ENCODE measurements around the gene PHACTR1. TPM values are rescaled to one million over a fixed set of nuclear protein-coding genes. Genes with fewer than 3 reads are reported as not detected.

The PHACTR1 gene
- polyA plus RNA-seq, 1 of the 3 experiments (the other 2 are of a cell fraction) = 0.12 TPM

GRCh38 chr6:12931639-12932038, 215.1 kb downstream of the PHACTR1 start:
- no peaks in the 10 kb centered on the region for H3K9me3 ChIP-seq
- H3K27me3 ChIP-seq (ENCODE audit: insufficient read depth) = no peaks in the 10 kb centered on the region
- H3K9ac ChIP-seq = no peak overlapping the region
- ChIA-PET POLR2A (no interaction called here), CTCF (no interaction called here)
- no peak overlapping the region for H2AFZ ChIP-seq (ENCODE audit: low read depth)
- TF ChIP-seq RCOR1 (IDR thresholded peaks at IDR 0.05; ENCODE audit: low read length) (no peak), FOXJ3 (CRISPR knock-in tag; IDR thresholded peaks at IDR 0.05) (no peak)
- H3K4me2 ChIP-seq = no peak overlapping the region
- DNase-seq = no peak
- no peaks in the 10 kb centered on the region for H3K79me2 ChIP-seq (ENCODE audit: insufficient read depth)
- H3K4me3 ChIP-seq (ENCODE audit: low read depth in 2 of 2, low read length in 1 of 2) = no peak overlapping the region
- no peaks in the 10 kb centered on the region for H3F3A ChIP-seq (replicated peaks; ENCODE audit: insufficient read depth)
- no peak overlapping the region for H3K27ac ChIP-seq (ENCODE audit: low read depth in 2 of 2, low read length in 1 of 2)
- no peaks in the 10 kb centered on the region for H3K36me3 ChIP-seq (replicated peaks in 1 of 2; ENCODE audit: control insufficient read depth in 1 of 2, insufficient read depth in 2 of 2, low read length in 1 of 2)
- H3K4me1 ChIP-seq (ENCODE audit: control insufficient read depth in 1 of 2, insufficient read depth in 2 of 2, low read depth in 1 of 2, low read length in 1 of 2) = no peaks in the 10 kb centered on the region
- no peaks in the 10 kb centered on the region for H4K20me1 ChIP-seq (ENCODE audit: insufficient read depth)
- H3K9me2 ChIP-seq = no peaks in the 10 kb centered on the region
- WGBS (ENCODE audit: low lambda C conversion rate) = 50% methylated on average over 4 of the region's 4 CpGs

- H3K4me1 ChIP-seq (ENCODE audit: control insufficient read depth in 1 of 2, insufficient read depth in 2 of 2, low read depth in 1 of 2, low read length in 1 of 2) = no peaks in the 10 kb centered on the region
- no peaks in the 10 kb centered on the region for H3K9me2 ChIP-seq
- no peaks in the 10 kb centered on the region for H3K9me3 ChIP-seq
- WGBS (ENCODE audit: low lambda C conversion rate) = 24% methylated on average over 2 of the region's 2 CpGs
- no peaks in the 10 kb centered on the region for H3K79me2 ChIP-seq (ENCODE audit: insufficient read depth)
- no peak overlapping the region for H3K9ac ChIP-seq
- H3K27me3 ChIP-seq (ENCODE audit: insufficient read depth) = no peaks in the 10 kb centered on the region
- CTCF ChIA-PET = interaction anchor here (1.8 kb wide), 1 partner anchor 24 kb away, joined by 5 read pairs; no protein-coding TSS in a partner anchor
- H3K4me3 ChIP-seq (ENCODE audit: low read depth in 2 of 2, low read length in 1 of 2) = no peak overlapping the region
- POLR2A ChIA-PET = no interaction called here
- no peak for DNase-seq
- no peaks in the 10 kb centered on the region for H3F3A ChIP-seq (replicated peaks; ENCODE audit: insufficient read depth)
- TF ChIP-seq PBX3 (IDR thresholded peaks at IDR 0.05) (no peak), RFX5 (IDR thresholded peaks at IDR 0.05; ENCODE audit: low read length) (no peak), EP300 (IDR thresholded peaks at IDR 0.05; ENCODE audit: borderline replicate concordance in 1 of 2, low read depth in 1 of 2, low read length in 1 of 2) (no peak), TCF12 (IDR thresholded peaks at IDR 0.05) (no peak), ZBTB33 (IDR thresholded peaks at IDR 0.05; ENCODE audit: borderline replicate concordance, low read depth) (no peak), FOXM1 (IDR thresholded peaks at IDR 0.05; ENCODE audit: low read depth) (no peak), USF2 (IDR thresholded peaks at IDR 0.05; ENCODE audit: borderline replicate concordance, low read depth, low read length) (no peak), CTCF (IDR thresholded peaks at IDR 0.05) (no peak)
- no peaks in the 10 kb centered on the region for H4K20me1 ChIP-seq (ENCODE audit: insufficient read depth)
- no peak overlapping the region for H2AFZ ChIP-seq (ENCODE audit: low read depth)
- H3K4me2 ChIP-seq = no peak overlapping the region
- H3K36me3 ChIP-seq (replicated peaks in 1 of 2; ENCODE audit: control insufficient read depth in 1 of 2, insufficient read depth in 2 of 2, low read length in 1 of 2) = no peaks in the 10 kb centered on the region
- no peak overlapping the region for H3K27ac ChIP-seq (ENCODE audit: low read depth in 2 of 2, low read length in 1 of 2)
Measured at GRCh38 chr6:12935637-12936036, 219.1 kb downstream of the PHACTR1 start.

Measured in SK-N-SH (cell line).